HCT116 (cell line): Measurements from ENCODE around the gene THSD7A. TPM values are rescaled to one million over a fixed set of nuclear protein-coding genes. Genes with fewer than 3 reads are reported as not detected.

Experiments used
- ATAC-seq: fragments of 200-7000 bp; cut with Tn5 transposase; 2 replicates; pipeline ENCODE4 v1.9.1; 2020; ENCODE audit warnings: mild to moderate bottlenecking, moderate library complexity
- BruUV-seq: library from RNA; stranded (reverse); fragments of 400-500 nt; replicated peaks from 2 replicates; lab custom pipeline; 2021; lab: Mats Ljungman, UMichigan
- CTCF ChIA-PET: fragments of 300-600 bp; sonication (Branson Sonifier 250); formaldehyde crosslinking; loops from one replicate; lab custom pipeline; 2021; ENCODE audit warnings: antibody characterized with exemption; lab: Charles Lee
- POLR2A ChIA-PET: fragments of 300-600, 350-600 bp; sonication (Branson Sonifier 250); formaldehyde crosslinking; loops from one replicate; lab custom pipeline; 2021; ENCODE audit warnings: antibody characterized with exemption; lab: Charles Lee
- RAD21 ChIA-PET, 2 experiments: fragments of 300-600 bp; sonication (Branson Sonifier 250); formaldehyde crosslinking; loops; one replicate each; lab custom pipeline; 2023; ENCODE audit warnings: low total read pairs in 2 of 2; ENCODE audit not compliant: uncharacterized antibody in 2 of 2, unreplicated experiment in 2 of 2, low non-redundant PET in 1 of 2; lab: Charles Lee
- DNase-seq: peaks from one replicate; pipeline ENCODE4 v3.0.0-alpha.2; 2010; ENCODE audit warnings: low read depth, low spot score
- H2AFZ ChIP-seq: fragments of 200-600 bp; shearing (Covaris generic), sonication (generic); 2 replicates; pipeline ENCODE4 v1.6.1; 2017; ENCODE audit warnings: low read depth, mixed run types, mixed read lengths, antibody characterized with exemption, low read length; ENCODE audit not compliant: poor library complexity, severe bottlenecking
- H3K27ac ChIP-seq: 2 replicates; pipeline ENCODE4 v1.5.1; 2012; ENCODE audit warnings: low read depth, low read length
- H3K27me3 ChIP-seq: fragments of 200-600 bp; sonication (generic); 2 replicates; pipeline ENCODE4 v1.6.1; 2016; ENCODE audit warnings: mixed run types, low read length, mixed read lengths; ENCODE audit not compliant: insufficient read depth
- H3K36me3 ChIP-seq, 2 experiments: fragments of 200-500 bp in 1 of 2; fragments of 200-600 bp in 1 of 2; sonication (Bioruptor generic) in 1 of 2; sonication (generic) in 1 of 2; 2 replicates each; pipeline versions ENCODE4 v1.5.1 to v1.6.1; 2014 to 2016; ENCODE audit warnings: low read length in 2 of 2, inconsistent platforms in 1 of 2, mixed read lengths in 1 of 2, mixed run types in 1 of 2; ENCODE audit not compliant: insufficient read depth in 2 of 2, control insufficient read depth in 1 of 2
- H3K4me1 ChIP-seq, 2 experiments: fragments of 200-600 bp in 1 of 2; sonication (generic) in 1 of 2; 2 replicates each; pipeline versions ENCODE4 v1.5.1 to v1.6.1; 2012 to 2017; ENCODE audit warnings: low read length in 2 of 2, inconsistent platforms in 1 of 2, mild to moderate bottlenecking in 1 of 2, mixed read lengths in 1 of 2, mixed run types in 1 of 2, moderate library complexity in 1 of 2; ENCODE audit not compliant: insufficient read depth in 2 of 2, control insufficient read depth in 1 of 2
- H3K4me2 ChIP-seq: fragments of 200-600 bp; sonication (generic); 2 replicates; pipeline ENCODE4 v1.6.1; 2017; ENCODE audit warnings: mixed run types, low read length, mixed read lengths
- H3K4me3 ChIP-seq, 2 experiments: fragments of 200-600 bp in 1 of 2; sonication (generic) in 1 of 2; replicated peaks in 1 of 2; 2 replicates each; pipeline ENCODE4 v1.5.1; 2011 to 2016; ENCODE audit warnings: low read length in 2 of 2, control low read depth in 1 of 2, low read depth in 1 of 2, mild to moderate bottlenecking in 1 of 2, mixed read lengths in 1 of 2, mixed run types in 1 of 2
- H3K79me2 ChIP-seq: fragments of 200-600 bp; sonication (generic); 2 replicates; pipeline ENCODE4 v1.6.1; 2017; ENCODE audit warnings: mild to moderate bottlenecking, mixed run types, low read length, moderate library complexity, mixed read lengths; ENCODE audit not compliant: insufficient read depth
- H3K9ac ChIP-seq: fragments of 200-600 bp; sonication (generic); 2 replicates; pipeline ENCODE4 v1.6.1; 2016; ENCODE audit warnings: low read length, mixed read lengths
- H3K9me2 ChIP-seq: fragments of 200-600 bp; sonication (generic), shearing (Covaris generic); 2 replicates; pipeline ENCODE4 v1.6.1; 2017; ENCODE audit warnings: mixed run types, mild to moderate bottlenecking, moderate library complexity; ENCODE audit not compliant: insufficient read depth
- H3K9me3 ChIP-seq, 2 experiments: fragments of 200-500 bp in 1 of 2; fragments of 200-600 bp in 1 of 2; sonication (Bioruptor generic) in 1 of 2; sonication (generic) in 1 of 2; 2 replicates each; pipeline ENCODE4 v1.6.1; 2014 to 2017; ENCODE audit warnings: low read length in 2 of 2, mixed read lengths in 2 of 2, inconsistent platforms in 1 of 2, low read depth in 1 of 2, mild to moderate bottlenecking in 1 of 2, mixed run types in 1 of 2, moderate library complexity in 1 of 2; ENCODE audit not compliant: control insufficient read depth in 1 of 2, insufficient read depth in 1 of 2
- H4K20me1 ChIP-seq: fragments of 200-600 bp; sonication (generic), shearing (Covaris generic); 2 replicates; pipeline ENCODE4 v1.6.1; 2017; ENCODE audit warnings: mixed run types, mild to moderate bottlenecking, moderate library complexity; ENCODE audit not compliant: insufficient read depth
- ATF3 ChIP-seq: IDR thresholded peaks from 2 replicates; pipeline ENCODE4 v1.6.1; 2012
- ELF1 ChIP-seq: IDR thresholded peaks from 2 replicates; pipeline ENCODE4 v1.6.1; 2012; ENCODE audit warnings: low read depth, borderline replicate concordance
- EZH2 ChIP-seq: fragments of 200-600 bp; sonication (generic); IDR thresholded peaks from 2 replicates; pipeline ENCODE4 v1.6.1; 2017; ENCODE audit warnings: antibody characterized with exemption, mixed run types
- FOSL1 ChIP-seq: IDR thresholded peaks from 2 replicates; pipeline ENCODE4 v1.6.1; 2012; ENCODE audit warnings: low read depth
- POLR2A ChIP-seq: IDR thresholded peaks from 2 replicates; pipeline ENCODE4 v1.7.0; 2011; ENCODE audit warnings: borderline replicate concordance; ENCODE audit not compliant: insufficient read depth, insufficient read length; ENCODE audit errors: extremely low read depth
- REST ChIP-seq: IDR thresholded peaks from 2 replicates; pipeline ENCODE4 v1.6.1; 2012; ENCODE audit warnings: low read depth
- SIN3A ChIP-seq: IDR thresholded peaks from 2 replicates; pipeline ENCODE4 v1.6.1; 2012; ENCODE audit warnings: low read depth
- ZFX ChIP-seq: fragments of 450-650 bp; IDR thresholded peaks from 2 replicates; pipeline ENCODE4 v1.6.1; 2017
- intact Hi-C: fragments of 100-400 bp; cut with micrococcal nuclease; formaldehyde crosslinking; loops from 2 replicates; pipeline ENCODE4 v1.10.0; 2022
- total RNA-seq: library from RNA; stranded (reverse); gene quantifications from one replicate; pipeline ENCODE4 v1.2.1, GENCODE V29; 2021; ENCODE audit not compliant: unreplicated experiment
- TF ChIP-seq, protein P1 (sequence below): IDR thresholded peaks from 2 replicates; pipeline ENCODE4 v1.6.1; 2011; ENCODE audit warnings: mild to moderate bottlenecking, low read length, moderate library complexity; ENCODE audit not compliant: insufficient replicate concordance; ENCODE audit errors: extremely low read depth
- TF ChIP-seq, protein P2 (sequence below): IDR thresholded peaks from 2 replicates; pipeline ENCODE4 v1.6.1; 2012

THSD7A gene
- total RNA-seq, 1 experiment from 2014 or later: 0.05 TPM

DNA sequence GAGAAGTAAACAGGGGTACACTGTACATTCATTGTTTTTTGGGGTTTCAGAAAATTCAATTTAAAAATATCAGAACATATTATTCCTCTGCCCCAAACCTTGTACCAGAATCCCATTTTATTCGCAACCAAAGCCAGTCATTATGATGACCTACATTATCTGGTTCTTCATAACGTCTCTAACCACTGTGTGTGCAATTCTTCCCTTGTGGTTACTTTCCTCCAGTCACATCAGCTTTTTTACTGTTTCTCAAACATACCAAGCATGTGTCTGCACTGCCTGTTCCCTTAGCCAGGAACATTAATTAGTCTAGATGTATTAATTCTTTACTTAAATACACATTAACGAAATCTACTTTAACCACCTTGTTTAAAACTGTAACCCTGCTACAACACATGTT lies 64.8 kb downstream of the THSD7A start:
- TF ChIP-seq ZFX (no peak), SIN3A (no peak), ELF1 (no peak), ATF3 (no peak), FOSL1 (no peak), REST (no peak), EZH2 (no peak), POLR2A (no peak)
- TF ChIP-seq, protein P1, sequence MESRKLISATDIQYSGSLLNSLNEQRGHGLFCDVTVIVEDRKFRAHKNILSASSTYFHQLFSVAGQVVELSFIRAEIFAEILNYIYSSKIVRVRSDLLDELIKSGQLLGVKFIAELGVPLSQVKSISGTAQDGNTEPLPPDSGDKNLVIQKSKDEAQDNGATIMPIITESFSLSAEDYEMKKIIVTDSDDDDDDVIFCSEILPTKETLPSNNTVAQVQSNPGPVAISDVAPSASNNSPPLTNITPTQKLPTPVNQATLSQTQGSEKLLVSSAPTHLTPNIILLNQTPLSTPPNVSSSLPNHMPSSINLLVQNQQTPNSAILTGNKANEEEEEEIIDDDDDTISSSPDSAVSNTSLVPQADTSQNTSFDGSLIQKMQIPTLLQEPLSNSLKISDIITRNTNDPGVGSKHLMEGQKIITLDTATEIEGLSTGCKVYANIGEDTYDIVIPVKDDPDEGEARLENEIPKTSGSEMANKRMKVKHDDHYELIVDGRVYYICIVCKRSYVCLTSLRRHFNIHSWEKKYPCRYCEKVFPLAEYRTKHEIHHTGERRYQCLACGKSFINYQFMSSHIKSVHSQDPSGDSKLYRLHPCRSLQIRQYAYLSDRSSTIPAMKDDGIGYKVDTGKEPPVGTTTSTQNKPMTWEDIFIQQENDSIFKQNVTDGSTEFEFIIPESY: no peak
- TF ChIP-seq, protein P2, sequence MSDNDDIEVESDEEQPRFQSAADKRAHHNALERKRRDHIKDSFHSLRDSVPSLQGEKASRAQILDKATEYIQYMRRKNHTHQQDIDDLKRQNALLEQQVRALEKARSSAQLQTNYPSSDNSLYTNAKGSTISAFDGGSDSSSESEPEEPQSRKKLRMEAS: no peak
- intact Hi-C loops: no loop called here
- no peak overlapping the region for H3K9ac ChIP-seq
- ATAC-seq (no peak), DNase-seq (no peak)
- H4K20me1 ChIP-seq: no peaks in the 10 kb centered on the region
- H3K4me2 ChIP-seq: no peak overlapping the region
- no peak overlapping the region for H3K27ac ChIP-seq
- no peaks in the 10 kb centered on the region for H3K27me3 ChIP-seq
- H2AFZ ChIP-seq: no peak overlapping the region
- H3K9me2 ChIP-seq: no peaks in the 10 kb centered on the region
- H3K9me3 ChIP-seq: no peaks in the 10 kb centered on the region
- CTCF ChIA-PET: no interaction called here
- BruUV-seq: no TSS peak
- RAD21 ChIA-PET: no interaction called here
- no peak overlapping the region for H3K4me3 ChIP-seq
- POLR2A ChIA-PET: no interaction called here
- no peaks in the 10 kb centered on the region for H3K79me2 ChIP-seq
- no peaks in the 10 kb centered on the region for H3K4me1 ChIP-seq
- H3K36me3 ChIP-seq: no peaks in the 10 kb centered on the region
